Body of pancreas (tissue), 4 donors: ENCODE measurements around the gene CRYGB. TPM values are rescaled to one million over a fixed set of nuclear protein-coding genes. Genes with fewer than 3 reads are reported as not detected.

Experiments used
- ATAC-seq: fragments of 150-250 bp; one replicate; pipeline ENCODE4 v1.9.1; 2016
- DNase-seq, 4 donors: peaks; one replicate each; pipeline ENCODE4 v3.0.0-alpha.2; 2019
- H3K27ac ChIP-seq, 4 donors: fragments of 200-600 bp; sonication (generic); 1 replicate in 3 of 4; 2 replicates in 1 of 4; pipeline versions ENCODE4 v1.5.1 to v1.6.1; 2016 to 2019; ENCODE audit warnings: mild to moderate bottlenecking in 1 of 4, mixed read lengths in 1 of 4, moderate library complexity in 1 of 4
- H3K27me3 ChIP-seq, 2 donors: fragments of 200-600 bp; sonication (generic); one replicate each; pipeline ENCODE4 v1.6.0; 2016; ENCODE audit warnings: mild to moderate bottlenecking in 1 of 2
- H3K36me3 ChIP-seq, 2 donors: fragments of 200-600 bp; sonication (generic); replicated peaks in 1 of 2; 2 replicates each; pipeline ENCODE4 v1.5.1; 2016; ENCODE audit warnings: low read depth in 2 of 2; ENCODE audit not compliant: insufficient read depth in 1 of 2
- H3K4me1 ChIP-seq: fragments of 200-600 bp; sonication (generic); one replicate; pipeline ENCODE4 v1.6.0; 2016
- H3K4me3 ChIP-seq, 2 donors: fragments of 200-600 bp; sonication (generic); 1 replicate in 1 of 2; 2 replicates in 1 of 2; pipeline ENCODE4 v1.5.1; 2016 to 2019
- H3K9me3 ChIP-seq, 3 donors: fragments of 200-600 bp; sonication (generic); 1 replicate in 2 of 3; 2 replicates in 1 of 3; pipeline ENCODE4 v1.5.1; 2016
- CTCF ChIP-seq, 7 experiments: fragments of 450-650 bp in 4 of 7; fragments of 200-600 bp in 3 of 7; sonication (generic) in 3 of 7; IDR thresholded peaks; one replicate each; pipeline ENCODE4 v1.5.1; 2016 to 2019; ENCODE audit warnings: antibody characterized with exemption in 7 of 7
- POLR2A ChIP-seq, 3 donors: fragments of 450-650 bp; IDR thresholded peaks; one replicate each; pipeline ENCODE4 v1.6.1; 2016; ENCODE audit warnings: antibody characterized with exemption in 3 of 3, mild to moderate bottlenecking in 2 of 3
- WGBS, 2 donors: methylation state at CpG; one replicate each; pipeline ENCODE4 v1.1.5; 2017; 5-methylcytosine and 5-hydroxymethylcytosine counted together
- intact Hi-C: fragments of 100-400 bp; cut with DNase I; formaldehyde crosslinking; loops from one replicate; pipeline ENCODE4 v1.15.1; 2023
- total RNA-seq, 2 donors: library from RNA; depleted of rRNA; stranded (reverse); fragments of >200 nt; gene quantifications; one replicate each; pipeline ENCODE4 v1.1.0, GENCODE V29; 2016

Gene CRYGB
- total RNA-seq, 2 donors from 2014 or later = not detected

DNA sequence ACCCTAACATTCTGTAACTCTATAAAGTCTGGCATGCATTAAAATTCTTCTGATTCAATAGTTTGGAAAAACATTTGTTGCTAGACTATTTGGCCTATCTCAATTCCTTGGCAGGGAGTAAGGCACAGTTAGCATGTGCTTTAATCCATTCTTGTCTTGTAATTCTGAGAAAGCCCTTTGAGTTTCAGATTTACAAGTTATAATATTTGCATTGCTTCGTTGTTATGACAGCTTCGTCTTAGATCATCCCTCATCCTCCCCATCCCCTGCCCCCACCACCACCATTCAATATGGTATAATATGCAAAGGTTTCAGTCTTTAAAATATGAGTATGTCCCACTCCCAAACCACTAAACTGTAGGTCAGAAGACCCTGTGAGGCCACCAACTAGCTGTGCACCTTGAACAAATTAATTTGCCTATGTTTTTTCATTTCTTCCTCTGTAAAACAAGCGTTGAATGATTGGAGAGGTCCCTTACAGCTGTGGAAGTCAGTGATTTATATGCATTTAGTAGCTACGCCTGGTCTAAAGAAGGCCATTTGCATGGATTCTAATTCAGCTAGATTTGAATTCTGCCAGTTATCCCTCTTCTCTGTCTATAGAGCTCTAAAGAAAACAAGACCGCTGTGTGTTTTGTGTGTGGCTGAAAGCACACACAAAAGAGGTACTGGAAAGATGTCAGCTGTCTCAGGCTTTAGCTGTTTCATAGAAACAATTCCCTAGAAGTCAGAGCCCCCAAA is 43.3 kb upstream of the CRYGB start:
- TF ChIP-seq POLR2A (IDR thresholded peaks at IDR 0.05) (no peak), CTCF (IDR thresholded peaks at IDR 0.05) (no peak)
- ATAC-seq (no peak), DNase-seq (no peak)
- Histone ChIP-seq H3K4me3 (no peak overlapping the region), H3K4me1 (no peaks in the 10 kb centered on the region), H3K9me3 (no peaks in the 10 kb centered on the region), H3K27me3 (no peaks in the 10 kb centered on the region), H3K36me3 (no peaks in the 10 kb centered on the region), H3K27ac (no peak overlapping the region)
- intact Hi-C loops = no loop called here
- WGBS, 2 donors = 72 to 84% methylated on average over 5 of the region's 5 CpGs

DNA sequence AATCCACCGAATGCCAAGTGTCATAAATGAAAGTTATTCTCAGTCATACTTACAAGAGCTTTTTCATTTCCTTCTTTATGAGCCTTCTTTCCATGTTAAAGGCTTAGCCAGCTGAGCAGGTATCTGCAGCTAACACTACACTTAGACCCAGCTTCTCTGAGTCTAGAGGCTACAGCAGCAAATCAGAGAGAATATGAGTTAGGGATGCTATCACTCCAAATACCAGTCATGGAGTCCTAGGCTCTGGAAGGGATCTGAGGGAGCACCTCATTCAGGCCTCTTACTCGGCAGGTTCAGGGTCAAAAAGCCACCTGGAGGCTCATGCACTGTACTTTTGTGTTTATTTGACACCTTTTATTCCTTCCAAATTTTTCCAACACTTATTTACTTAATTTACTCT is 40.9 kb upstream of the CRYGB start:
- TF ChIP-seq POLR2A (IDR thresholded peaks at IDR 0.05) (no peak), CTCF (IDR thresholded peaks at IDR 0.05) (no peak)
- intact Hi-C loops = no loop called here
- no peaks in the 10 kb centered on the region for H3K4me1 ChIP-seq
- no peaks in the 10 kb centered on the region for H3K9me3 ChIP-seq
- H3K4me3 ChIP-seq = no peak overlapping the region
- H3K27ac ChIP-seq = no peak overlapping the region
- no peak for ATAC-seq
- DNase-seq = no peak
- H3K27me3 ChIP-seq = no peaks in the 10 kb centered on the region
- no peaks in the 10 kb centered on the region for H3K36me3 ChIP-seq
- 68 to 85% methylated on average over 2 of the region's 2 CpGs for WGBS, 2 donors

- no peaks in the 10 kb centered on the region for H3K27me3 ChIP-seq
- H3K36me3 ChIP-seq = no peaks in the 10 kb centered on the region
- TF ChIP-seq POLR2A (IDR thresholded peaks at IDR 0.05) = no peak
- no peak for TF ChIP-seq CTCF (IDR thresholded peaks at IDR 0.05)
- no peak for DNase-seq
- intact Hi-C loops = no loop called here
- ATAC-seq = no peak
- no peaks in the 10 kb centered on the region for H3K9me3 ChIP-seq
- H3K27ac ChIP-seq = no peak overlapping the region
- no peaks in the 10 kb centered on the region for H3K4me1 ChIP-seq
- H3K4me3 ChIP-seq = no peak overlapping the region
- 47 to 68% methylated on average over 5 of the region's 5 CpGs for WGBS, 2 donors
Observed at GRCh38 chr2:208186465-208186864, 40.5 kb upstream of the CRYGB start.

GRCh38 chr2:208183972-208184705 is 38.2 kb upstream of the CRYGB start:
- no peaks in the 10 kb centered on the region for H3K36me3 ChIP-seq
- DNase-seq = no peak
- H3K4me3 ChIP-seq = no peak overlapping the region
- H3K4me1 ChIP-seq = no peaks in the 10 kb centered on the region
- no peak overlapping the region for H3K27ac ChIP-seq
- ATAC-seq = no peak
- intact Hi-C loops = no loop called here
- WGBS, 2 donors = 32 to 34% methylated on average over 12 of the region's 12 CpGs
- no peaks in the 10 kb centered on the region for H3K27me3 ChIP-seq
- H3K9me3 ChIP-seq = no peaks in the 10 kb centered on the region
- no peak for TF ChIP-seq CTCF (IDR thresholded peaks at IDR 0.05)
- TF ChIP-seq POLR2A (IDR thresholded peaks at IDR 0.05) = no peak
